CD4-positive, alpha-beta T cell (primary cell): ENCODE measurements around the gene TMEM184B. TPM values are rescaled to one million over a fixed set of nuclear protein-coding genes. Genes with fewer than 3 reads are reported as not detected.

Source experiments
- ATAC-seq: fragments of 200-7000 bp; cut with Tn5 transposase; one replicate; pipeline ENCODE4 v1.10.0; 2022; ENCODE audit warnings: mild to moderate bottlenecking; ENCODE audit not compliant: poor library complexity
- CTCF ChIA-PET: fragments of 350-600 bp; sonication (Branson Sonifier 250); formaldehyde crosslinking; loops from one replicate; lab custom pipeline; 2021; ENCODE audit warnings: antibody characterized with exemption, inconsistent platforms; lab: Charles Lee
- POLR2A ChIA-PET: fragments of 350-600 bp; sonication (Branson Sonifier 250); formaldehyde crosslinking; loops from one replicate; lab custom pipeline; 2021; ENCODE audit warnings: antibody characterized with exemption, inconsistent platforms; lab: Charles Lee
- DNase-seq, 14 experiments: peaks; one replicate each; pipeline ENCODE4 v3.0.0-alpha.2; 2013 to 2020; ENCODE audit warnings: mixed read lengths in 2 of 14
- H3K27ac ChIP-seq, 2 donors: one replicate each; pipeline versions ENCODE4 v1.5.1 to v1.7.0; 2013; ENCODE audit warnings: low read length in 2 of 2, low read depth in 1 of 2, mild to moderate bottlenecking in 1 of 2
- H3K27me3 ChIP-seq, 2 experiments: 1 replicate in 1 of 2; 2 replicates in 1 of 2; pipeline versions ENCODE4 v1.6.1 to v1.7.0; 2013; ENCODE audit warnings: low read length in 2 of 2, control low read depth in 1 of 2, mild to moderate bottlenecking in 1 of 2, moderate library complexity in 1 of 2; ENCODE audit not compliant: insufficient read depth in 2 of 2, control insufficient read depth in 1 of 2
- H3K36me3 ChIP-seq: one replicate; pipeline ENCODE4 v1.6.1; 2013; ENCODE audit warnings: low read length, control low read depth; ENCODE audit not compliant: insufficient read depth
- H3K4me1 ChIP-seq: one replicate; pipeline ENCODE4 v1.6.1; 2013; ENCODE audit warnings: low read length, control low read depth; ENCODE audit not compliant: insufficient read depth
- H3K4me3 ChIP-seq: one replicate; pipeline ENCODE4 v1.5.1; 2013; ENCODE audit warnings: mild to moderate bottlenecking, low read length, moderate library complexity
- H3K9me3 ChIP-seq, 2 experiments: 1 replicate in 1 of 2; 2 replicates in 1 of 2; pipeline versions ENCODE4 v1.6.1 to v1.7.0; 2013; ENCODE audit warnings: low read length in 2 of 2, mild to moderate bottlenecking in 2 of 2, control low read depth in 1 of 2, moderate library complexity in 1 of 2; ENCODE audit not compliant: control insufficient read depth in 1 of 2, insufficient read depth in 1 of 2
- H3K27ac Mint-ChIP-seq: one replicate; pipeline ENCODE4 v1.8.0; 2020; ENCODE audit warnings: mixed read lengths
- H3K27me3 Mint-ChIP-seq: one replicate; pipeline ENCODE4 v1.8.0; 2021; ENCODE audit warnings: mixed read lengths
- H3K36me3 Mint-ChIP-seq: one replicate; pipeline ENCODE4 v1.8.0; 2021; ENCODE audit warnings: low read depth, mixed read lengths
- H3K4me1 Mint-ChIP-seq: one replicate; pipeline ENCODE4 v1.8.0; 2021; ENCODE audit warnings: low read depth, mixed read lengths
- H3K4me3 Mint-ChIP-seq: one replicate; pipeline ENCODE4 v1.8.0; 2020; ENCODE audit warnings: mild to moderate bottlenecking, mixed read lengths
- H3K9me3 Mint-ChIP-seq: one replicate; pipeline ENCODE4 v1.8.0; 2020; ENCODE audit warnings: mixed read lengths
- CTCF ChIP-seq: fragments of 200-600 bp; IDR thresholded peaks from one replicate; pipeline ENCODE4 v1.8.0; 2022; ENCODE audit warnings: antibody characterized with exemption, mild to moderate bottlenecking
- intact Hi-C, 2 experiments: fragments of 100-400 bp; cut with DNase I in 1 of 2; cut with micrococcal nuclease in 1 of 2; formaldehyde crosslinking; loops; one replicate each; pipeline versions ENCODE4 v1.15.1 to v1.9.0; 2023 to 2025; cut with DNase I, micrococcal nuclease
- total RNA-seq, 174 experiments: library from RNA in 2 of 174; stranded (reverse) in 2 of 174; gene quantifications; one replicate each; pipeline ENCODE4 v1.2.3 and lab custom pipeline; 2021 to 2026

TMEM184B gene
- total RNA-seq, 2 experiments from 2014 or later: 49.3 to 50.1 TPM

GRCh38 chr22:38201711-38202436 lies 70.9 kb downstream of the TMEM184B start, which contains the start of gene MAFF:
Gene MAFF (plus strand): TSS chr22:38201994. CDS start chr22:38213854, 11,860 bp downstream.
- Mint-ChIP-seq H3K36me3 (no peaks in the 10 kb centered on the region), H3K27ac (peak within 1 kb of the TSS; percentile 87), H3K4me1 (peaks cover 26% of the 10 kb centered on the region), H3K4me3 (peak within 1 kb of the TSS; percentile 90), H3K27me3 (no peaks in the 10 kb centered on the region), H3K9me3 (no peaks in the 10 kb centered on the region)
- CTCF ChIA-PET: interaction anchor here (0.5 to 1.7 kb wide), 2 partner anchors 21 to 190 kb away, joined by 3 to 7 read pairs; no protein-coding TSS in a partner anchor
- peak within 1 kb of the TSS; percentile 82 for H3K27ac ChIP-seq
- DNase-seq (peak; percentile 65 to 96 (median 80)), ATAC-seq (peak; percentile 74)
- no peaks in the 10 kb centered on the region for H3K36me3 ChIP-seq
- POLR2A ChIA-PET: interaction anchor here (0.7 to 3.5 kb wide), 11 partner anchors 8 to 670 kb away, joined by 3 to 39 read pairs (median 5); partner anchors contain the start of genes CBX6, CSNK1E, GGA1 and PLA2G6
- no peaks in the 10 kb centered on the region for H3K9me3 ChIP-seq
- H3K4me3 ChIP-seq: peak within 1 kb of the TSS; percentile 83
- peaks cover 37% of the 10 kb centered on the region for H3K4me1 ChIP-seq
- TF ChIP-seq CTCF: no peak
- no peaks in the 10 kb centered on the region for H3K27me3 ChIP-seq
- intact Hi-C loops: loop anchor here (1.0 to 10.0 kb wide), 5 partner anchors 21 to 115 kb away; partner anchors contain the start of genes PLA2G6 (in 2 of the 2), CSNK1E (in 1 of the 2) and TMEM184B (in 1 of the 2)

GRCh38 chr22:38201371-38201710 lies 71.5 kb downstream of the TMEM184B start:
- Histone ChIP-seq H3K4me3 (peak overlapping the region; percentile 83), H3K36me3 (no peaks in the 10 kb centered on the region), H3K4me1 (peaks cover 37% of the 10 kb centered on the region), H3K27ac (peak overlapping the region; percentile 82), H3K27me3 (no peaks in the 10 kb centered on the region), H3K9me3 (no peaks in the 10 kb centered on the region)
- H3K27me3 Mint-ChIP-seq: no peaks in the 10 kb centered on the region
- no peaks in the 10 kb centered on the region for H3K9me3 Mint-ChIP-seq
- no peak for TF ChIP-seq CTCF
- DNase-seq: no peak
- ChIA-PET POLR2A (interaction anchor here (0.7 to 3.5 kb wide), 11 partner anchors 9 to 593 kb away, joined by 3 to 39 read pairs (median 5); partner anchors contain the start of genes CSNK1E, GGA1 and PLA2G6), CTCF (interaction anchor here (1.7 kb wide), 1 partner anchor 21 kb away, joined by 7 read pairs; no protein-coding TSS in a partner anchor)
- intact Hi-C loops: loop anchor here (1.0 to 10.0 kb wide), 5 partner anchors 20 to 116 kb away; partner anchors contain the start of genes PLA2G6 (in 2 of the 2), CSNK1E (in 1 of the 2) and TMEM184B (in 1 of the 2)
- no peak for ATAC-seq
- H3K4me1 Mint-ChIP-seq: peaks cover 26% of the 10 kb centered on the region
- peak overlapping the region; percentile 90 for H3K4me3 Mint-ChIP-seq
- H3K36me3 Mint-ChIP-seq: no peaks in the 10 kb centered on the region
- peak overlapping the region; percentile 87 for H3K27ac Mint-ChIP-seq

- ATAC-seq (no peak), DNase-seq (no peak)
- intact Hi-C loops: loop anchor here (2.0 to 10.0 kb wide), 4 partner anchors 19 to 117 kb away; partner anchors contain the start of genes CSNK1E (in 1 of the 2), PLA2G6 (in 1 of the 2) and TMEM184B (in 1 of the 2)
- H3K4me3 ChIP-seq: no peak overlapping the region
- TF ChIP-seq CTCF: no peak
- H3K9me3 Mint-ChIP-seq: no peaks in the 10 kb centered on the region
- no peaks in the 10 kb centered on the region for H3K9me3 ChIP-seq
- H3K27ac ChIP-seq: no peak overlapping the region
- peak overlapping the region; percentile 87 for H3K27ac Mint-ChIP-seq
- H3K4me1 ChIP-seq: peaks cover 37% of the 10 kb centered on the region
- no peaks in the 10 kb centered on the region for H3K27me3 ChIP-seq
- ChIA-PET POLR2A (interaction anchor here (0.6 to 3.5 kb wide), 3 partner anchors 11 to 19 kb away, joined by 6 to 39 read pairs (median 9); partner anchors contain the start of gene PLA2G6), CTCF (no interaction called here)
- H3K4me1 Mint-ChIP-seq: peaks cover 26% of the 10 kb centered on the region
- H3K27me3 Mint-ChIP-seq: no peaks in the 10 kb centered on the region
- no peaks in the 10 kb centered on the region for H3K36me3 Mint-ChIP-seq
- H3K36me3 ChIP-seq: no peaks in the 10 kb centered on the region
- no peak overlapping the region for H3K4me3 Mint-ChIP-seq
Observed at GRCh38 chr22:38199826-38200559, 72.8 kb downstream of the TMEM184B start.
